HG02981 (cell line): ENCODE measurements around the gene NCAPG.

Source experiments
- ATAC-seq: cut with Tn5 transposase; IDR thresholded peaks from one replicate; pipeline ENCODE4 v1.9.1; 2021; ENCODE audit warnings: mild to moderate bottlenecking, moderate library complexity; ENCODE audit not compliant: unreplicated experiment

Gene NCAPG, protein sequence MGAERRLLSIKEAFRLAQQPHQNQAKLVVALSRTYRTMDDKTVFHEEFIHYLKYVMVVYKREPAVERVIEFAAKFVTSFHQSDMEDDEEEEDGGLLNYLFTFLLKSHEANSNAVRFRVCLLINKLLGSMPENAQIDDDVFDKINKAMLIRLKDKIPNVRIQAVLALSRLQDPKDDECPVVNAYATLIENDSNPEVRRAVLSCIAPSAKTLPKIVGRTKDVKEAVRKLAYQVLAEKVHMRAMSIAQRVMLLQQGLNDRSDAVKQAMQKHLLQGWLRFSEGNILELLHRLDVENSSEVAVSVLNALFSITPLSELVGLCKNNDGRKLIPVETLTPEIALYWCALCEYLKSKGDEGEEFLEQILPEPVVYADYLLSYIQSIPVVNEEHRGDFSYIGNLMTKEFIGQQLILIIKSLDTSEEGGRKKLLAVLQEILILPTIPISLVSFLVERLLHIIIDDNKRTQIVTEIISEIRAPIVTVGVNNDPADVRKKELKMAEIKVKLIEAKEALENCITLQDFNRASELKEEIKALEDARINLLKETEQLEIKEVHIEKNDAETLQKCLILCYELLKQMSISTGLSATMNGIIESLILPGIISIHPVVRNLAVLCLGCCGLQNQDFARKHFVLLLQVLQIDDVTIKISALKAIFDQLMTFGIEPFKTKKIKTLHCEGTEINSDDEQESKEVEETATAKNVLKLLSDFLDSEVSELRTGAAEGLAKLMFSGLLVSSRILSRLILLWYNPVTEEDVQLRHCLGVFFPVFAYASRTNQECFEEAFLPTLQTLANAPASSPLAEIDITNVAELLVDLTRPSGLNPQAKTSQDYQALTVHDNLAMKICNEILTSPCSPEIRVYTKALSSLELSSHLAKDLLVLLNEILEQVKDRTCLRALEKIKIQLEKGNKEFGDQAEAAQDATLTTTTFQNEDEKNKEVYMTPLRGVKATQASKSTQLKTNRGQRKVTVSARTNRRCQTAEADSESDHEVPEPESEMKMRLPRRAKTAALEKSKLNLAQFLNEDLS

DNA sequence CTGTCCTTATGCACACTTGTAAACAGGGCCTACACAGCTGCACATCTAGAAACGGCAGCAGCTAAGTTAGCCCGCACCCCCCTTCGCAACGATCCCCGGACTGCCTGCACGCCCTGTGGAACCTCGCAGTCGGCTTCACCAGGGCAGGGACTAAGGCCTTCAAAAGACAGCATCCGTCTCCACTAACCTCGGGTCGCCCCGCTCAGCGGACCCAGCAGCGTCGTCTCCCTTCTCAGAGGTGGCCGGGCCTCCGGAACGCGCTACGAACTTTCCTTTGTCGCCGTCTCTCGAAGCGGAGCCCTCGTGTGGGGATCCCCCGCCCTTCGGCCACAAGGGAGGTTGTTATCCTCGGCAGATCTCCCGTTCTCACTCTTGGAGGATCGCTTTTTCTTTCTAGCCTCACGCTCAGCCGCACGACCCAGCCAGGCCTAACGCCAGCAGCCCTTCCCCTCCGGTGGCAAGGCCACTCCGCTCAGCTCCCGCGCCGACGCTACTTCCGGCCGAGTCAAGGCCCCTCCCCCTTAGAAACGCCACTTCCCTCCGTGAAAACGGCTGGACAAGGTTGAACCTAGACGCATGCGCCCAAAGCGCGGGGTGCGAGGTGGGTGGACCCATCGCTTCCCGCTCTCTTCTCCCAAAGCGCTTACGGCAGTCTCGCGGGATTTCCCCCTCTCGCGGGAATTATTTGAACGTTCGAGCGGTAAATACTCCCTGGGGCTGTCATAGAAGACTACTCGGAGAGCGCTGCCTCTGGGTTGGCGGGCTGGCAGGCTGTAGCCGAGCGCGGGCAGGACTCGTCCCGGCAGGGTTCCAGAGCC, at the start of gene NCAPG, which contains the start of gene DCAF16:
Gene NCAPG, plus strand, starts transcription at position 720 of the 818 bp plus-strand sequence. CDS start 99 bp downstream, outside the sequence.
Gene DCAF16, minus strand, starts transcription at position 498 of the 818 bp plus-strand sequence. CDS start 6,616 bp downstream, outside the sequence.
- peak; percentile 89 for ATAC-seq

DNA sequence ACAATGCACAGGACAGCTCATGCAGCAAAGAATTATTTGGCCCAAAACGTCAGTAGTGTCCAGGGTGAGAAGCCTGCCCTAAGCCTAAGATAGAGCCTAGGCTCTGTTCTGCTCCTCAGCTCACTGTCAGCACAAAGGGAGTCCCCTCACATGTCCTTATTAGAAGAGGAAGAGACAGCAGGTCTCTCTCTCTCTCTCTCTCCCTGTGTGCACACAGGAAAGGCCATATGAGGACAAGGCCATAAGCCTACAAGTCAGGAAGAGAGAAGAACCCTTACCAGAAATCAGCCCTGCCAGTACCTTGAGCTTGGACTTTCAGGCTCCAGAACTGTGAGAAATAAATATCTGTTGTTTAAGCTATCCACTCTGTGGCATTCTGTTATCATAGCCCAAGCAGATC, 49.7 kb upstream of the NCAPG start:
- ATAC-seq, result no peak

DNA sequence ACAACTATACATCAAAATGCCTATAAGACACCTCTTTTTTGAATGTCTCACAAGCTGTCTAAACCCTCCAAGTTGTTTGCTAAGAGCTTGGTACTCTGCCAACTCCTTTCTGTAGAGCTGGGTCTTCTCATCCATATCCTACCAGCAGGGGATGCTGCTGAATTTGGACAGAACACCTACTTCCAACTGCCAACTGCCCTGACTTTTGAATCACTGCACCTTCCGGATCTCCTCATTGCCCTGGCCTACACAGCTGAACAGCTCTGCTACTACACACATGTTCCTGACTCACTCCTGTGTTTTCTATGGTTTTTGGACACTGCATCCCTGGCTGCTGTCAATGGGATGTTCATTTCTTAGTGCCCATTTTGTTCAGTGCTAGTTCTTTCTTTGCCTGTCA, 48.1 kb upstream of the NCAPG start:
- no peak for ATAC-seq

DNA sequence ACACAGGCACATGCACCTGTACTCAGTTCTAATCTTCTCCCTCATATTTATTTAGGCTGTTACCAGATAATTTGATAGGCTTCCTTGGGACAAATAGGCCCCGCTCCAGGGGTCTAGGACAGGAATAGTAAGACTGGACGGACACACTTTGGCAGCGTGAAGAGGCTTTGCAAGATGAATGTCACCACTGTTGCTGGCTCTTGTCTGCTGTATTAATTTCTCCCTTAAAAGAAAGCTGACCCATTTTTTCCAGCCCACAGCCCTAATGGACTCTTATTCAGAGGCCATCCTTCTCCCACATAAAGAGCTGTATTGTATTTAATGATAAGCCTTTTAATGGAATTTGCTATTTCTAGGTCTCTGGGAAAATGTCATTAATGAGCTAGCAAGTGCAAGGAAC, 47.4 kb upstream of the NCAPG start:
- ATAC-seq, result no peak

DNA sequence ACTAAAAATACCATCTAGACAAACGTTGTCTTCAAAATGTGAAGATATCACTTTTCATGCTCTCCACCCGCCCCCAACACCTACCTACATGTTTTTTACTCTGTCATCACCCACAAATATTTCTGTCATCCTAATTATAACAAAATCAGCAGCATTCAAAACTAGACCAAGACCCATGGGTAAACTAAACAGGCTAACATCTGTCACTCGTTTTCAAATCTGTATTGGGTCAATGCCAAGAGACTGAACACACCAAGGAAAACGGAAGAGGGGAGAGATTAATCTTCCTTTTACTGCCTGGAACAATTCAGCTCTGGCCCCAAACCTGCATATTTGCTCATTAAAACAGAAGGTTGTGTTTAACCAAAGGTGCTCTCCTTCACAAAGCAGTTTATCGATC, 46.8 kb upstream of the NCAPG start:
- ATAC-seq, result no peak

DNA sequence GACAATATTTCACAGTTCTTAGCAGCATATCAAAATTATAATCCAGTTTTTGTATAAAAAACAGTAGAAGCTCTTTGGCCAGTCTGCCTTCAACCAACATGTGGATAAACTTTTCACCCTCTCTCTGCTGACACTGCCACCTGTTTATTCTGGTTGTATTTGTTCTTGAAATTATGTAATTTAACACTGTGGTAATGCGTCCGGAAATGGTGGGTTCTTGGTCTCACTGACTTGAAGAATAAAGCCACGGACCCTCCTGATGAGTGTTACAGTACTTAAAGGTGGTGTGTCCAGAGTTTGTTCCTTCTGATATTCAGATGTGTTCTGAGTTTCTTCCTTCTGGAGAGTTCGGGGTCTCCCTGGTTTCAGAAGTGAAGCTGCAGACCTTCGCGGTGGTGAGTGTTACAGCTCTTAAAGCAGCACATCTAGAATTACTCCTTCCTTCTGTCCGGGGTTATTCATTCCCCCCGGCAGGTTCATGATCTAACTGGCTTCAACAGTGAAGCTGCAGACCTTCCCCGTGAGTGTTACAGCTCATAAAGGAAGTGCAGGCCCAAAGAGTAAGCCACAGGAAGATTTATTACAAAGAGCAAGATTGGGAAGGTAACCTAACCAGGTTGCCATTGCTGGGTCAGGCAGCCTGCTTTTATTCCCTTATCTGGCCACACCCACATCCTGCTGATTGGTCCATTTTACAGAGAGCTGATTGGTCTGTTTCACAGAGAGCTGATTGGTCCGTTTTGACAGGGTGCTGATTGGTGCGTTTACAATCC, 45.1 kb upstream of the NCAPG start:
- ATAC-seq, result no peak

DNA sequence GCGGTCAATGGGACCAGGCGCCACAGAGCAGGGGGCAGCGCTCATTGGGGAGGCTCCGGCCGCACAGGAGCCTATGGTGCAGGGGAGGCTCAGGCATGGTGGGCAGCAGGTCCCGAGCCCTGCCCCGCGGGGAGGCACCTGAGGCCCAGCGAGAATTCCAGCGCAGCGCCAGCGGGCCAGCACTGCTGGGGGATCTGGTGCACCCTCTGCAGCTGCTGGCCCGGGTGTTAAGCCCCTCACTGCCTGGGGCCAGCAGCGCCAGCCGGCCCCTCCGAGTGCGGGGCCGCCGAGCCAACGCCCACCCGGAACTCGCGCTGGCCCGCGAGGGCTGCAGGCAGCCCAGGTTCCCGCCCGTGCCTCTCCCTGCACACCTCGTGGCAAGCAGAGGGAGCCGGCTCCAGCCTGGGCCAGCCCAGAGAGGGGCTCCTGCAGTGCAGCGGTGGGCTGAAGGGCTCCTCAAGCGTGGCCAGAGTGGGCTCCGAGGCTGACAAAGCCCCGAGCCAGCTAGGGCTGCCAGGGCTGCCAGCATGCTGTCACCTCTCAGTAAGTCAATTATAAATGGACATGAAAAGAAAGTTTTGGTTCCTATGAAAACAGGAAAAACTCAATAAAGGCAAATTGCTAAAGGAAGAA, 43.8 kb upstream of the NCAPG start:
- no peak for ATAC-seq

DNA sequence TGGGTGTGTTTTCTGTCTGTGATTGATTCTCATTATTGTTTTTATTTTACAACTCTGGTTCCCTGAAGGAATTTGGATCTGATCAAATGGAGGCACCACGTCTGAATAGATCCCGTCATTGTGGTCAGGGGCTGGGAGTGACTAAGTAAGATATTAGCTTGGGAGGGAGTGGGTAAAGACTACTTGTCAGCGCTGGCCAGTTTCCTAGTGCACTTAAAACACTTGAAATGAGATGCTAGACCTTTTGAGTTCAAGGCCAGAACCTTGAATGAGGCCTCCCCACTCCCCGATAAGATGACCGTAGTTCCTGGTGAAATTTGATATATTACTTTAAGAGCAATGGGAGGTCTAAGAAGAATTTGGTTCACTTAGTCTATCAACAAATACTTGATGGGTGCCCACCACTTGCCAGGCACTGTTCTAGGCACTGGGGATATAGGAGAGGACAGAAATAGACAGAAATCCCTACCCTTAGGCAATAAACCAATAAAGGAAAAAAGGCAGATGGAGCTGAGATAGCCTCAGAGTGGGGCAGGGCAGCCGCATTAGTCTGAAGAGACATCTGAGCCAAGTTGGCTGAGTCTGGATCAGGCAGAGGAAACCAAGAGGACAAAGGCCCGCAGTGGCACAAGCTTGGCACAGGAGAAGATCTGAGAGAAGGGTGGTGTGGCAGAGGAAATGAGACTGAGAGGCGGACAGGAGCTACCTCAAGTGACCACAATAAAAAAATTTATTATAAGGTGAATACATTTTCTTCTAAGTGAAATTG, 41.2 kb upstream of the NCAPG start:
- no peak for ATAC-seq

DNA sequence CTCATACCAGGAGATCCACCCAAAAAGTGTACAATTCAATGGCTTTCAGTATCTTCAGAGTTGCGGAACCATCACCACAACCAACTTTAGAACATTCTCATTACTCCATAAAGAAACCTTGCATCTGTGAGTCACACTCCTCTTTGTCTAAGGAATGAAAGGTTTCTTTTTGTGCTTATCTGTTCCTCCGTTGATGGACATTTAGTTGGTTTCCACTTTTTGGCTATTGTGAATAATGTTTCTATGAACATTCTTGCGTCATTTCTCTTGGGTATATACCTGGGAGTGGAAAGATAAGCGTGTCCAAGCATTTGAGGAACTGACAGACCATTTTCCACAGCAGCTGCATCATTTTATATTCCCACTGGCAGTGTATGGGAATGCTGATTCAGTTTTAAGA, 39.9 kb upstream of the NCAPG start:
- no peak for ATAC-seq

DNA sequence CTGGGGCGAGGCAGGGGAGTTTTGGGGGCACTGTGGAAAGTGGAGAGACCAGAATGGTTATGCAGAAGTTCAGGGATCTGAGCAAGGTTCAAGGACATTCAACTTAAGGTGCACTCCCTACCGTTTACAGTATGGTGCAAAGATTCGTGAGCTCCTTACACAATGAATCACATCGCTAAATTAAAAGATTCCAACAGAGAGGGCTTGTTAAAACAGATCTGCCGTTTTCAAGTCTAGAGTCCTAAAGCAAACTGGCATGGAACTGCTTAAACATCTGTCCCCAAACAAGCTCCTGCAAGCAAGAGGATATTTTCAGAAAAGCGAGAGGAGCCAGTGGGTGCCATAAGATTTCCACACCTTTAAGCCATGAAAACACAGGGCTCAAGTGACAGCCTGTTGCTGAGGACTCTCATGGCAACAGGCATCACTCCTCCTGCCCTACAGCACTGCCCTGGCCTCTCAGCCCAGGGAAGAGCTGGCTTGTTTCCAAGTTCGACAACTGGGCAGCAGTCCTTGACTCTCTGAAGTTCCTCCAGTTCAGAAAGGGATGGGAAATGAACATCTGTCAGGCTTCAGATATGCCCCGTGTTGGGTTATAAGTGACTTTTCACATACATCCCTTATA, 39.4 kb upstream of the NCAPG start:
- no peak for ATAC-seq

DNA sequence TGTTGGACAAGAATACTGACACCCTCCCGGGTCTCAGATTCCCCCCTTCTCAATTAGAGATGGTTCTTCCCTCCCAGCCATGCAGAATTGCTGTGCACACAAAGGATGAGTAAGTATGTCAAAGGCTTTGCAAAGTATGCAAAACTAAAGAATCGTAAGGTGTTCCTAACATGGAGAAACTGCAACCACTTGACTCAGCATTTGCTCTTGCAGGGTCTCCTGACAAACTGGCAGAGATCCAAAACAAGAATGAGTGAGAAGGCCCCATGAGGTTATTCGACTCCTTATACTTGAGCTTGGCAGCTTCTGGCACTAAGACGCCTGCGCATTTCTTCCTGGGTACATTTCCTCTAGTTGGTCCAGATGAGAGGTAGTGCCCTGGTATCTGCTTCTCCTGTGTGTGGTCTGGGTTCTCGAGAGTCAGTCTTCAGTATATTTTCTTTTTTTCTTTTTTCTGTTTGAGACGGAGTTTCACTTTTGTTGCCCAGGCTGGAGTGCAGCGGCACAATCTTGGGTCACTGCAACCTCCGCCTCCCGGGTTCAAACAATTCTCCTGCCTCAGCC, 37.6 kb upstream of the NCAPG start:
- ATAC-seq, result no peak

DNA sequence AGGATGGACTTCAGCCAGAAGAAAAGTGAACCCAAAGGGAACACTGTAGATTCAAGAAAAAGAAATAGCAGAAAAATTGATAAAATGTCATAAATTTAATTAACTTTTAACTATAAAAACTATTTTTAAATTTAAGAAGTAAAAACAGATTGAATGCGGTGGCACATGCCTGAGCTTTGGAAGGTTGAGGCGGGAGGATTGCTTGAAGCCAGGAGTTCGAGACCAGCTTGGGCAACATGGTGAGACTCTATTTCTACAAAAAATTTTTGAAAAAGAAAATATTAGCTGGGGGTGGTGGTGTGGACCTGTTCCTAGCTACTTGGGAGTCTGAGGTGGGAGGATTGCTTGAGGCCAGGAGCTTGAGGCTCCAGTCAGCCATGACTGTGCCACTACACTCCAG, 32.3 kb upstream of the NCAPG start:
- ATAC-seq, result no peak

DNA sequence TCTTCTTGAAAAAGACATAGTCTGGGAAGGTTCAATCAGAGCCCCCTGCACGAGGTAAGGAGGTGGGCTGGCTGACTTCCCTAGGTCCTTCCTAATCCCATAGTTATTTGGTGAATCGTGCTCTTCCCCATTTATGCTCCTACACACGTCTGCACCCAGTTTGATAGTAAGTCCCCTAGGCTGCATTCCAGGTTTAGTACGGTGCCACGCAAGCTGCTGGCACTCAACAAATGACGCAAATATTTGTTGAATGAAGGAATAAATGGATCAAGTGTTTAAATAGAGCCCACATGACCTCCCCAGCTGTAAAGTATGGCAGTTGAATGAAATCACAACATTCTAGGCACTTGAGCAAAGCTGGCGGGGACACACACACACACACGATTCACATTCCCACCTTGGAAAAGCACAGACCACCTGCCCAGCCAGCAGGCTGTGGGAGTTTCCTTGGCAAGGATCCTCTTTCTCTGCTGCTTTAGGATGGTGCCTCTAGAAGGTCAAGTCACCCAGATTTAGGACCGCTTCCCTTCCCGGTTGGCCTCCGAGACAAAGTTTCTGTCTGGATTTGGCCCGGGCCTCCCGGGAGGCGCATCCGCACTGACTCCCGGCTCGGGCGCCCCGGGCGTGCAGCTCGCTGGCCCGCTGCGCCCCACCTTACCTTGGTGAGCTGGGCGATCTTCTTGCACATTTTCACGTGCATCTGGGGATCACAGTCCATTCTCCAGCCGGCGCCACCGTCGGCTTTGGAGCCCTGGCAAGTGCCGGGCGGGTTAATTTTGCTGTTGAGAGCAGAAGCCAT, 30.1 kb upstream of the NCAPG start:
- no peak for ATAC-seq

DNA sequence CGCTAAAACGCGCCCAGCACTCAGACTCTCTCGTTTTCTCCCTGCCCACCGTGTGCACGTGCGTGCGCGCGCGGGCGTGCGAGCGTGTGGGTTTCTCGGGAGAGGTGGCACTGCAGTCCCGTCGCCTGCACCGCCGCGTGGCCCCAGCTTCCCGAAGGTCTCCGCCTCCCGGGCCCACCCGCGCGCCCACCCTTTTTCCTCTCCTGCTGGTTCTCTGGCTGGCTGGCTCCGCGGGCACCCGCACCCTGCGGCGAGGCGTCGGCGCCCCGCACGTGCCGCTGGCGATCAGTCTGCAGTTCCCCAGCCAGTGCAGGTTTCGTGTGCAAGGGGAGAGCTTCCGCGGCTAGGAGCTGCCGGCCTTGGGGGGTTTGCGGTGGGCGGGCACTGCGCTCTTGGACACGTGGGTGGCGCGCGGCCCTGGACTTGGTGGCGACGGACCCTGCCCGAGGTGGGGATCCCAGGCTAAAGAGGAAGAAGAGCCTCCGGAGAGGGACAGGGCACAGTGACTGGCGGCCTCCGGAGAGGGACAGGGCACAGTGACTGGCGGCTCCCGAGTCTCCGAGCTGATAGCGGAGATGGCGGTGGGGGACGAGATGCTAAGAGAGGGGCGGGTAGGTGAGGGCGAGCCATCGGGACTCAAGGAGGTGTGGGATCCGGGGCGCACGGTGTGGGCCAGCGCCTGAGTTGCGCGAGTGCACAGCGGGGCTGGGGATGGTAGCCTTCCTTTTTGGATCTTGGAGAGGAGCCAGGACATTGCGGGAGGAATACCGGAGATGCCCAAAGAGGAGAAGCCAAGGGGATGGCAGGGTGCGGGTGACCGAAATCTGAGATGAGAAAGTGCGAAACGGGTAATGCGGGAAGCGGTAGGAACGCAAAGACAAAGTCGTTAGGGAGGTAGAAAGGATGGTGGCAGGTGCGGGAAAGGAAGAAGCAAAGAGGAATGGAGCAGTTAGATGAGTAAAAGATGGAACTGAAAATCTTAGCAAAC, 29.2 kb upstream of the NCAPG start, which contains the start of gene FAM184B:
Gene FAM184B, minus strand, starts transcription at position 322 of the 988 bp plus-strand sequence. CDS start 322 bp downstream, outside the sequence.
- ATAC-seq, result no peak

DNA sequence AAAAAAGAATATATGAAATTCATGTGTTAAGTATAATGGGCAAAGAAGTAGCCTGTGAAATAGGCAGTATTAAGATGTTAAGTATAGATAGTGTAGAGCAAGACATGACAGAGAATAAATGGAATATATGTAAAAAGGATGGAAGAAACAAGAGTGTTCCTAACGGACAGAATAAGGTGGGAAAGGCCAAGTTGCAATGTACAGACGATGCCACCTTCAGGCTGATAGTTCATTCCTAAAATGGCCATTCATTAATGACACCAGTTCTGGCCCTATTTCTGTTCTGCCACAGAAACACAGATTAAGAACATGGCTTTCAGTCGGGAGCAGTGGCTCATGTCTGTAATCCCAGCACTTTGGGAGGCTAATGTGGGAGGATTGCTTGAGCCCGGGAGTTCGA, 24.9 kb upstream of the NCAPG start:
- ATAC-seq, result no peak

DNA sequence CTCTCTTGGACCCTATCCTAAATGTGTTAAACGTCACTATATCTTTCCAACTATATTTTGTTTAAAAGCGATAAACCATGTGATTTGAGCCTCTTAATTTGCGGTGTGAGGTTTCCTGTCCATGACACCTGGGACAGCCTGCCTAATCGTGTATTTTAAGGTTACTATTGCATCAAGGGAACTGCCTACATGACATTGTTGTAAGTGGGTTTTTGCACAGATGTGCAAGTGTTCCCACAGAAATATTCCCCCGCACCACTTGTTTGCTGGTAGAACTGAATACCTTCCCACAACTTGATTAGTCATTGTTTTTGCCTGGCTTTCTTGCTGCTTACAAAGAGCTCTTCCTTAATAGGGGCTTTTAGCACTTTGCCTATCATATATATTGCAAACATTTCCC, 24.2 kb upstream of the NCAPG start:
- ATAC-seq, result no peak
